K562 (cell line): ENCODE data around the gene WDHD1. TPM values are rescaled to one million over a fixed set of nuclear protein-coding genes. Genes with fewer than 3 reads are reported as not detected.

ENCODE experiments used
- ATAC-seq: fragments of 200-7000 bp; cut with Tn5 transposase; 3 replicates; pipeline ENCODE4 v1.9.1; 2020; ENCODE audit warnings: moderate library complexity
- BruUV-seq: library from RNA; stranded (reverse); fragments of 400-500 nt; replicated peaks from 2 replicates; lab custom pipeline; 2021; lab: Mats Ljungman, UMichigan
- CTCF ChIA-PET: fragments of 300-600 bp; formaldehyde crosslinking; extraction: SDS; loops from one replicate; lab custom pipeline; 2021; ENCODE audit warnings: low intra/inter-chr PET ratio; lab: Yijun Ruan, JAX
- POLR2A ChIA-PET: fragments of 300-600, 350-650 bp; sonication (Branson Sonifier 250); formaldehyde crosslinking; extraction: SDS; loops from one replicate; lab custom pipeline; 2021; ENCODE audit warnings: antibody characterized with exemption, inconsistent platforms; lab: Yijun Ruan, JAX
- DNase-seq, 4 experiments: peaks; one replicate each; pipeline versions ENCODE4 v3.0.0 to v3.0.0-alpha.2; 2011 to 2018; ENCODE audit warnings: low spot score in 3 of 4, mixed read lengths in 3 of 4; ENCODE audit errors: extremely low read depth in 1 of 4
- FAIRE-seq: peaks from 2 replicates; lab custom pipeline; 2011; peaks lifted over from hg19 to GRCh38; lab: Jason Lieb, UNC
- H2AFZ ChIP-seq: 2 replicates; pipeline ENCODE4 v1.6.0; 2011; ENCODE audit warnings: low read depth, low read length, control low read depth, inconsistent platforms
- H3K27ac ChIP-seq: fragments of 200-600 bp; 3 replicates; pipeline ENCODE4 v1.8.0; 2011; ENCODE audit warnings: low read depth, mild to moderate bottlenecking, control low read depth, inconsistent platforms, low read length, moderate library complexity, mixed read lengths; ENCODE audit errors: extremely low read depth
- H3K27me3 ChIP-seq, 2 experiments: fragments of 300-600 bp in 1 of 2; 2 replicates in 1 of 2; 3 replicates in 1 of 2; pipeline versions ENCODE4 v1.6.0 to v1.8.0; 2011; ENCODE audit warnings: inconsistent platforms in 2 of 2, low read length in 2 of 2, mild to moderate bottlenecking in 1 of 2, mixed read lengths in 1 of 2, moderate library complexity in 1 of 2; ENCODE audit not compliant: control insufficient read depth in 2 of 2, insufficient read depth in 2 of 2
- H3K36me3 ChIP-seq: fragments of 300-600 bp; 3 replicates; pipeline ENCODE4 v1.8.0; 2011; ENCODE audit warnings: mild to moderate bottlenecking, low read length, inconsistent platforms; ENCODE audit not compliant: control insufficient read depth, insufficient read depth
- H3K4me1 ChIP-seq, 2 experiments: fragments of 200-600 bp in 1 of 2; replicated peaks in 1 of 2; 2 replicates in 1 of 2; 3 replicates in 1 of 2; pipeline versions ENCODE4 v1.5.1 to v1.8.0; 2011; ENCODE audit warnings: inconsistent platforms in 2 of 2, low read length in 2 of 2, mild to moderate bottlenecking in 1 of 2, mixed read lengths in 1 of 2, moderate library complexity in 1 of 2; ENCODE audit not compliant: control insufficient read depth in 2 of 2, insufficient read depth in 2 of 2
- H3K4me2 ChIP-seq: 2 replicates; pipeline ENCODE4 v1.6.1; 2011; ENCODE audit warnings: low read length, control low read depth, inconsistent platforms, mixed read lengths; ENCODE audit not compliant: insufficient read depth
- H3K4me3 ChIP-seq: fragments of 200-600 bp; sonication (generic), shearing (Covaris generic); 2 replicates; pipeline ENCODE4 v1.5.1; 2016; ENCODE audit warnings: control low read depth, inconsistent platforms
- H3K79me2 ChIP-seq: fragments of 200-600 bp; 3 replicates; pipeline ENCODE4 v1.8.0; 2011; ENCODE audit warnings: low read length, inconsistent platforms; ENCODE audit not compliant: control insufficient read depth, insufficient read depth
- H3K9ac ChIP-seq, 2 experiments: 2 replicates each; pipeline versions ENCODE4 v1.6.0 to v1.6.1; 2011; ENCODE audit warnings: low read depth in 2 of 2, low read length in 2 of 2, control low read depth in 1 of 2, inconsistent platforms in 1 of 2, mild to moderate bottlenecking in 1 of 2, mixed read lengths in 1 of 2; ENCODE audit not compliant: insufficient read depth in 1 of 2
- H3K9me1 ChIP-seq: one replicate; pipeline ENCODE4 v1.6.0; 2011; ENCODE audit warnings: inconsistent platforms, mild to moderate bottlenecking, low read length, moderate library complexity; ENCODE audit not compliant: control insufficient read depth, insufficient read depth
- H3K9me3 ChIP-seq: replicated peaks from 2 replicates; pipeline ENCODE4 v1.5.1; 2011; ENCODE audit warnings: low read depth, low read length, inconsistent platforms; ENCODE audit not compliant: control insufficient read depth, insufficient read depth
- H4K20me1 ChIP-seq: replicated peaks from 2 replicates; pipeline ENCODE4 v1.6.1; 2011; ENCODE audit warnings: low read length, inconsistent platforms, mixed read lengths; ENCODE audit not compliant: control insufficient read depth, insufficient read depth
- FOXP1 ChIP-seq: sonication (generic); formaldehyde crosslinking; IDR thresholded peaks from 2 replicates; pipeline ENCODE4 v1.8.0; 2022; ENCODE audit warnings: mild to moderate bottlenecking, missing genetic modification reagents
- MBD2 ChIP-seq: sonication (generic); IDR thresholded peaks from 2 replicates; pipeline ENCODE4 v1.6.1; 2016; ENCODE audit warnings: low read depth, borderline replicate concordance
- NFE2L1 ChIP-seq: fragments of 450-650 bp; IDR thresholded peaks from 2 replicates; pipeline ENCODE4 v1.6.1; 2016; ENCODE audit warnings: missing genetic modification characterization, low read depth, mild to moderate bottlenecking, missing compliant biosample characterization, moderate library complexity, borderline replicate concordance
- YBX1 ChIP-seq: fragments of 450-650 bp; IDR thresholded peaks from 2 replicates; pipeline ENCODE4 v1.7.1; 2016; ENCODE audit warnings: mild to moderate bottlenecking
- ZNF318 ChIP-seq, 2 experiments: fragments of 450-650 bp; IDR thresholded peaks; 2 replicates each; pipeline ENCODE4 v1.6.1; 2016; ENCODE audit warnings: mild to moderate bottlenecking in 2 of 2, borderline replicate concordance in 1 of 2, low read depth in 1 of 2, moderate library complexity in 1 of 2
- ZNF445 ChIP-seq: fragments of 250-450 bp; sonication (Bioruptor Pico); IDR thresholded peaks from 2 replicates; pipeline ENCODE4 v1.4.0; 2020; ENCODE audit warnings: low read depth, mild to moderate bottlenecking, moderate library complexity
- ZNF551 ChIP-seq: fragments of 250-450 bp; sonication (Bioruptor Pico); IDR thresholded peaks from 2 replicates; pipeline ENCODE4 v1.5.0; 2021; ENCODE audit warnings: mild to moderate bottlenecking, moderate library complexity
- WGBS: fragments of 100-300 bp; shearing (Covaris generic); methylation state at CpG from one replicate; pipeline ENCODE4 v1.1.6; 2016; ENCODE audit warnings: low coverage, mixed read lengths; ENCODE audit not compliant: insufficient coverage; ENCODE audit errors: missing lambda C conversion rate; 5-methylcytosine and 5-hydroxymethylcytosine counted together
- in situ Hi-C: fragments of 300-500 bp; cut with MboI; formaldehyde crosslinking; loops from 4 replicates; pipeline ENCODE4 v1.15.0; 2018; ENCODE audit warnings: inconsistent platforms, mixed read lengths
- intact Hi-C: fragments of 100-400 bp; cut with micrococcal nuclease; formaldehyde crosslinking; loops from 2 replicates; pipeline ENCODE4 v1.14.2; 2022
- polyA plus RNA-seq, 8 experiments: library from polyadenylated mRNA; depleted of rRNA in 4 of 8; stranded (reverse) in 5 of 8; unstranded in 3 of 8; fragments of >200 nt; fragmentation: Nextera tagmentation in 2 of 8; fragmentation: Illumina TruSeq in 1 of 8; extraction: Ambion mirVana in 2 of 8; extraction: Trizol in 1 of 8; gene quantifications; 2 replicates each; pipeline versions ENCODE4 v1.2.1 to v1.2.3, GENCODE V29; 2011 to 2014; ENCODE audit warnings: inconsistent platforms in 1 of 8, missing spikeins in 1 of 8
- total RNA-seq, 7 experiments: library from RNA; depleted of rRNA in 6 of 7; stranded (reverse); fragments of >200 nt in 6 of 7; fragmentation: Illumina TruSeq in 2 of 7; extraction: Trizol in 2 of 7; gene quantifications; 2 replicates each; pipeline versions ENCODE4 v1.2.1 to v1.2.3, GENCODE V29; 2011 to 2021; ENCODE audit warnings: low replicate concordance in 1 of 7

WDHD1 gene
- total and polyA plus RNA-seq, 9 of the 15 experiments (the other 6 are each of a cell fraction or from before 2014, with no cell fraction given) = 11.7 to 39.1 (median 30.0) TPM

GRCh38 chr14:55019968-55020554 lies 6.8 kb downstream of the WDHD1 start:
- FAIRE-seq (no peak), ATAC-seq (no peak; the same call in 2 of the 3 replicates), DNase-seq (no peak)
- H3K27me3 ChIP-seq = no peaks in the 10 kb centered on the region
- intact Hi-C loops = no loop called here
- H3K9me3 ChIP-seq = no peaks in the 10 kb centered on the region
- no peak overlapping the region for H3K4me2 ChIP-seq
- H4K20me1 ChIP-seq = no peaks in the 10 kb centered on the region
- peaks cover 4% of the 10 kb centered on the region for H3K9me1 ChIP-seq
- H2AFZ ChIP-seq = no peak overlapping the region
- BruUV-seq = no TSS peak
- no peak for TF ChIP-seq MBD2
- no peak for TF ChIP-seq FOXP1 (CRISPR knock-in tag)
- TF ChIP-seq ZNF551 (CRISPR knock-in tag) = no peak
- TF ChIP-seq YBX1 = no peak
- H3K27ac ChIP-seq = no peak overlapping the region
- H3K4me1 ChIP-seq = no peaks in the 10 kb centered on the region; a peak in 1 of 5 replicates
- 50% methylated on average over 2 of the region's 2 CpGs for WGBS
- in situ Hi-C loops = no loop called here
- peaks cover 35% of the 10 kb centered on the region for H3K79me2 ChIP-seq
- H3K9ac ChIP-seq = no peak overlapping the region
- H3K36me3 ChIP-seq = peaks cover 39% of the 10 kb centered on the region; the same call in 2 of the 3 replicates
- POLR2A ChIA-PET = no interaction called here
- CTCF ChIA-PET = no interaction called here
- no peak overlapping the region for H3K4me3 ChIP-seq

GRCh38 chr14:55015006-55015405 lies 11.9 kb downstream of the WDHD1 start:
- in situ Hi-C loops (no loop called here), intact Hi-C loops (no loop called here)
- CTCF ChIA-PET = no interaction called here
- Histone ChIP-seq H3K9ac (no peak overlapping the region), H3K36me3 (peaks cover 53% of the 10 kb centered on the region; the same call in 2 of the 3 replicates), H3K9me1 (no peaks in the 10 kb centered on the region), H3K4me2 (no peak overlapping the region), H3K9me3 (no peaks in the 10 kb centered on the region), H3K79me2 (peaks cover 15% of the 10 kb centered on the region), H3K4me3 (no peak overlapping the region), H4K20me1 (no peaks in the 10 kb centered on the region), H3K4me1 (no peaks in the 10 kb centered on the region), H2AFZ (no peak overlapping the region), H3K27ac (no peak overlapping the region), H3K27me3 (no peaks in the 10 kb centered on the region)
- no peak for DNase-seq
- BruUV-seq = no TSS peak
- FAIRE-seq = no peak
- POLR2A ChIA-PET = interaction anchor here (0.6 kb wide), 1 partner anchor 136 kb away, joined by 3 read pairs; no protein-coding TSS in a partner anchor
- ATAC-seq = no peak; the same call in 2 of the 3 replicates
- WGBS = 78% methylated on average over 2 of the region's 2 CpGs
- TF ChIP-seq NFE2L1 (tag) (no peak), ZNF318 (IDR thresholded peaks at IDR 0.05; ENCODE audit: borderline replicate concordance in 1 of 2, low read depth in 1 of 2) (no peak), ZNF445 (no peak)
